SK-N-SH (cell line): Measurements from ENCODE around the gene NCSTN. TPM values are rescaled to one million over a fixed set of nuclear protein-coding genes. Genes with fewer than 3 reads are reported as not detected.

Source experiments
- CTCF ChIA-PET: fragments of 300-600, 350-600 bp; formaldehyde crosslinking; extraction: SDS; loops from one replicate; lab custom pipeline; 2021; lab: Yijun Ruan, JAX
- POLR2A ChIA-PET: fragments of 350-600 bp; sonication (Branson Sonifier 250); formaldehyde crosslinking; extraction: SDS; loops from one replicate; lab custom pipeline; 2020; ENCODE audit warnings: antibody characterized with exemption, inconsistent platforms; lab: Yijun Ruan, JAX
- DNase-seq: peaks from one replicate; pipeline ENCODE4 v3.0.0; 2012
- H2AFZ ChIP-seq: fragments of 200-600 bp; sonication (generic); 2 replicates; pipeline ENCODE4 v1.8.1; 2016; ENCODE audit warnings: antibody characterized with exemption, mild to moderate bottlenecking, low read depth
- H3F3A ChIP-seq: fragments of 200-600 bp; sonication (generic); replicated peaks from 2 replicates; pipeline ENCODE3; 2016; ENCODE audit warnings: antibody characterized with exemption, mild to moderate bottlenecking; ENCODE audit not compliant: insufficient read depth
- H3K27ac ChIP-seq, 2 experiments: fragments of 200-500 bp in 1 of 2; fragments of 200-600 bp in 1 of 2; sonication (Bioruptor generic) in 1 of 2; sonication (generic), shearing (Covaris generic) in 1 of 2; 2 replicates each; pipeline versions ENCODE4 v1.5.1 to v1.6.1; 2014 to 2016; ENCODE audit warnings: low read depth in 2 of 2, inconsistent platforms in 1 of 2, low read length in 1 of 2, mild to moderate bottlenecking in 1 of 2, mixed read lengths in 1 of 2
- H3K27me3 ChIP-seq: fragments of 200-600 bp; sonication (generic), shearing (Covaris generic); 2 replicates; pipeline ENCODE4 v1.6.1; 2016; ENCODE audit warnings: mixed run types; ENCODE audit not compliant: insufficient read depth
- H3K36me3 ChIP-seq, 2 experiments: fragments of 200-500 bp in 1 of 2; fragments of 200-600 bp in 1 of 2; sonication (Bioruptor generic) in 1 of 2; sonication (generic) in 1 of 2; replicated peaks in 1 of 2; 2 replicates each; pipeline versions ENCODE3 to v1.5.1; 2014 to 2016; ENCODE audit warnings: low read length in 1 of 2, mild to moderate bottlenecking in 1 of 2; ENCODE audit not compliant: insufficient read depth in 2 of 2, control insufficient read depth in 1 of 2
- H3K4me1 ChIP-seq, 2 experiments: fragments of 200-500 bp in 1 of 2; fragments of 200-600 bp in 1 of 2; sonication (Bioruptor generic) in 1 of 2; sonication (generic), shearing (Covaris generic) in 1 of 2; 2 replicates each; pipeline versions ENCODE4 v1.5.1 to v1.6.1; 2014 to 2016; ENCODE audit warnings: low read depth in 1 of 2, low read length in 1 of 2, mixed run types in 1 of 2; ENCODE audit not compliant: insufficient read depth in 2 of 2, control insufficient read depth in 1 of 2
- H3K4me2 ChIP-seq: fragments of 200-600 bp; sonication (generic), shearing (Covaris generic); 2 replicates; pipeline ENCODE4 v1.6.1; 2017; ENCODE audit warnings: mixed run types
- H3K4me3 ChIP-seq, 2 experiments: fragments of 200-500 bp in 1 of 2; fragments of 200-600 bp in 1 of 2; sonication (Bioruptor generic) in 1 of 2; sonication (generic), shearing (Covaris generic) in 1 of 2; 2 replicates each; pipeline versions ENCODE4 v1.5.1 to v1.8.1; 2014 to 2016; ENCODE audit warnings: low read depth in 2 of 2, inconsistent platforms in 1 of 2, low read length in 1 of 2, mild to moderate bottlenecking in 1 of 2, mixed read lengths in 1 of 2, moderate library complexity in 1 of 2
- H3K79me2 ChIP-seq: fragments of 200-600 bp; sonication (generic); 2 replicates; pipeline ENCODE4 v1.8.1; 2017; ENCODE audit warnings: mild to moderate bottlenecking; ENCODE audit not compliant: insufficient read depth
- H3K9ac ChIP-seq: fragments of 200-600 bp; sonication (generic); 2 replicates; pipeline ENCODE4 v1.6.1; 2017; ENCODE audit warnings: mixed run types
- H3K9me2 ChIP-seq: fragments of 200-600 bp; sonication (generic); 2 replicates; pipeline ENCODE4 v1.6.1; 2017; ENCODE audit warnings: mixed run types
- H3K9me3 ChIP-seq: fragments of 200-600 bp; sonication (generic); 2 replicates; pipeline ENCODE4 v1.6.1; 2017; ENCODE audit warnings: mixed run types, mild to moderate bottlenecking, moderate library complexity
- H4K20me1 ChIP-seq: fragments of 200-600 bp; sonication (generic); 2 replicates; pipeline ENCODE4 v1.6.1; 2017; ENCODE audit warnings: mild to moderate bottlenecking, mixed run types; ENCODE audit not compliant: insufficient read depth
- CHD2 ChIP-seq: fragments of 150-350 bp; IDR thresholded peaks from 2 replicates; pipeline ENCODE4 v1.6.1; 2018; ENCODE audit warnings: low read length; ENCODE audit not compliant: partially characterized antibody
- ELF1 ChIP-seq: IDR thresholded peaks from 2 replicates; pipeline ENCODE4 v1.4.0; 2012
- EP300 ChIP-seq, 2 experiments: IDR thresholded peaks; 2 replicates each; pipeline versions ENCODE4 v1.4.0 to v1.6.1; 2012; ENCODE audit warnings: borderline replicate concordance in 1 of 2, low read depth in 1 of 2, low read length in 1 of 2
- EZH2phosphoT487 ChIP-seq: fragments of 200-600 bp; sonication (generic); IDR thresholded peaks from 2 replicates; pipeline ENCODE4 v1.6.1; 2017; ENCODE audit warnings: low read depth, mixed run types, mild to moderate bottlenecking, antibody characterized with exemption, moderate library complexity, borderline replicate concordance
- FOSL2 ChIP-seq: IDR thresholded peaks from 2 replicates; pipeline ENCODE4 v1.4.0; 2012; ENCODE audit warnings: low read depth, mild to moderate bottlenecking, moderate library complexity, borderline replicate concordance
- FOXM1 ChIP-seq: IDR thresholded peaks from 2 replicates; pipeline ENCODE4 v1.4.0; 2012; ENCODE audit warnings: low read depth, mild to moderate bottlenecking
- GATA2 ChIP-seq: sonication (generic); formaldehyde crosslinking; IDR thresholded peaks from 2 replicates; pipeline ENCODE4 v1.5.0; 2020; ENCODE audit warnings: mild to moderate bottlenecking, missing genetic modification reagents
- JUND ChIP-seq: IDR thresholded peaks from 2 replicates; pipeline ENCODE4 v1.4.0; 2012
- RAD21 ChIP-seq: IDR thresholded peaks from 2 replicates; pipeline ENCODE4 v1.6.1; 2012; ENCODE audit warnings: mild to moderate bottlenecking, low read length
- SMC3 ChIP-seq: IDR thresholded peaks from 2 replicates; pipeline ENCODE4 v1.6.1; 2012; ENCODE audit warnings: low read depth, low read length, improper control_type of control experiment
- TAF1 ChIP-seq: IDR thresholded peaks from 2 replicates; pipeline ENCODE4 v1.6.1; 2012; ENCODE audit warnings: low read depth, mild to moderate bottlenecking, low read length, moderate library complexity, borderline replicate concordance
- TCF12 ChIP-seq: IDR thresholded peaks from 2 replicates; pipeline ENCODE4 v1.4.0; 2012
- TEAD4 ChIP-seq: IDR thresholded peaks from 2 replicates; pipeline ENCODE4 v1.4.0; 2012; ENCODE audit warnings: mild to moderate bottlenecking, borderline replicate concordance; ENCODE audit not compliant: insufficient read depth
- YY1 ChIP-seq: IDR thresholded peaks from 2 replicates; pipeline ENCODE4 v1.4.0; 2012; ENCODE audit warnings: low read depth, mild to moderate bottlenecking
- polyA plus RNA-seq, 3 experiments: library from polyadenylated mRNA; depleted of rRNA; stranded (reverse); fragments of >200 nt; gene quantifications; 2 replicates each; pipeline ENCODE4 v1.2.3, GENCODE V29; 2012
- TF ChIP-seq, protein P1 (sequence below): fragments of 200-600 bp; sonication (generic); IDR thresholded peaks from 2 replicates; pipeline ENCODE4 v1.6.1; 2017; ENCODE audit warnings: antibody characterized with exemption, mild to moderate bottlenecking, moderate library complexity
- TF ChIP-seq, protein P2 (sequence below): IDR thresholded peaks from 2 replicates; pipeline ENCODE4 v1.4.0; 2012; ENCODE audit warnings: low read depth
- TF ChIP-seq, protein P3 (sequence below): IDR thresholded peaks from 2 replicates; pipeline ENCODE4 v1.6.1; 2012; ENCODE audit warnings: mild to moderate bottlenecking, low read depth, low read length, moderate library complexity

NCSTN gene
- polyA plus RNA-seq, 1 of the 3 experiments (the other 2 are of a cell fraction), result 165 TPM

DNA sequence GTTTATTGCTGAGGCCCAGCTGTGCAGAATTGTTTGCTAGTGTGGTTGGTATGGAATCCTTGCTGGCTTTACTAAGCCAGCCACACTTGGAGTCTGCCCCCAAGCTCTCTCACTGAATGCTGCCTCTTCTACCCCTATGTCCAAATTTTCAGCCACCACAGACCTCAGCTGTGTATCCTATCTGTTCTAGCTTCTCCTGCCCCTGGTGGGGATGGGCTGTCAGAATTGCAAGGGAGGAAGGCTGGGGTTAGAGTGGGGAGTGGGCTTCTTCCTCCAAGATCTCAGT lies 28.1 kb downstream of the NCSTN start:
- no peaks in the 10 kb centered on the region for H3K9me3 ChIP-seq
- no peak overlapping the region for H2AFZ ChIP-seq
- H3K4me3 ChIP-seq, result no peak overlapping the region
- CTCF ChIA-PET, result interaction anchor here (1.2 to 8.4 kb wide), 5 partner anchors 9 to 286 kb away, joined by 4 to 100 read pairs (median 6); no protein-coding TSS in a partner anchor
- TF ChIP-seq CHD2, result no peak
- no peak for TF ChIP-seq TAF1
- no peak for TF ChIP-seq JUND
- TF ChIP-seq, protein P1, sequence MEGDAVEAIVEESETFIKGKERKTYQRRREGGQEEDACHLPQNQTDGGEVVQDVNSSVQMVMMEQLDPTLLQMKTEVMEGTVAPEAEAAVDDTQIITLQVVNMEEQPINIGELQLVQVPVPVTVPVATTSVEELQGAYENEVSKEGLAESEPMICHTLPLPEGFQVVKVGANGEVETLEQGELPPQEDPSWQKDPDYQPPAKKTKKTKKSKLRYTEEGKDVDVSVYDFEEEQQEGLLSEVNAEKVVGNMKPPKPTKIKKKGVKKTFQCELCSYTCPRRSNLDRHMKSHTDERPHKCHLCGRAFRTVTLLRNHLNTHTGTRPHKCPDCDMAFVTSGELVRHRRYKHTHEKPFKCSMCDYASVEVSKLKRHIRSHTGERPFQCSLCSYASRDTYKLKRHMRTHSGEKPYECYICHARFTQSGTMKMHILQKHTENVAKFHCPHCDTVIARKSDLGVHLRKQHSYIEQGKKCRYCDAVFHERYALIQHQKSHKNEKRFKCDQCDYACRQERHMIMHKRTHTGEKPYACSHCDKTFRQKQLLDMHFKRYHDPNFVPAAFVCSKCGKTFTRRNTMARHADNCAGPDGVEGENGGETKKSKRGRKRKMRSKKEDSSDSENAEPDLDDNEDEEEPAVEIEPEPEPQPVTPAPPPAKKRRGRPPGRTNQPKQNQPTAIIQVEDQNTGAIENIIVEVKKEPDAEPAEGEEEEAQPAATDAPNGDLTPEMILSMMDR, result no peak
- no peak for TF ChIP-seq GATA2 (CRISPR knock-in tag)
- TF ChIP-seq YY1, result no peak
- no peak for TF ChIP-seq RAD21
- no peak for TF ChIP-seq FOXM1
- TF ChIP-seq, protein P2, sequence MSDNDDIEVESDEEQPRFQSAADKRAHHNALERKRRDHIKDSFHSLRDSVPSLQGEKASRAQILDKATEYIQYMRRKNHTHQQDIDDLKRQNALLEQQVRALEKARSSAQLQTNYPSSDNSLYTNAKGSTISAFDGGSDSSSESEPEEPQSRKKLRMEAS, result no peak
- TF ChIP-seq TCF12, result no peak
- TF ChIP-seq, protein P3, sequence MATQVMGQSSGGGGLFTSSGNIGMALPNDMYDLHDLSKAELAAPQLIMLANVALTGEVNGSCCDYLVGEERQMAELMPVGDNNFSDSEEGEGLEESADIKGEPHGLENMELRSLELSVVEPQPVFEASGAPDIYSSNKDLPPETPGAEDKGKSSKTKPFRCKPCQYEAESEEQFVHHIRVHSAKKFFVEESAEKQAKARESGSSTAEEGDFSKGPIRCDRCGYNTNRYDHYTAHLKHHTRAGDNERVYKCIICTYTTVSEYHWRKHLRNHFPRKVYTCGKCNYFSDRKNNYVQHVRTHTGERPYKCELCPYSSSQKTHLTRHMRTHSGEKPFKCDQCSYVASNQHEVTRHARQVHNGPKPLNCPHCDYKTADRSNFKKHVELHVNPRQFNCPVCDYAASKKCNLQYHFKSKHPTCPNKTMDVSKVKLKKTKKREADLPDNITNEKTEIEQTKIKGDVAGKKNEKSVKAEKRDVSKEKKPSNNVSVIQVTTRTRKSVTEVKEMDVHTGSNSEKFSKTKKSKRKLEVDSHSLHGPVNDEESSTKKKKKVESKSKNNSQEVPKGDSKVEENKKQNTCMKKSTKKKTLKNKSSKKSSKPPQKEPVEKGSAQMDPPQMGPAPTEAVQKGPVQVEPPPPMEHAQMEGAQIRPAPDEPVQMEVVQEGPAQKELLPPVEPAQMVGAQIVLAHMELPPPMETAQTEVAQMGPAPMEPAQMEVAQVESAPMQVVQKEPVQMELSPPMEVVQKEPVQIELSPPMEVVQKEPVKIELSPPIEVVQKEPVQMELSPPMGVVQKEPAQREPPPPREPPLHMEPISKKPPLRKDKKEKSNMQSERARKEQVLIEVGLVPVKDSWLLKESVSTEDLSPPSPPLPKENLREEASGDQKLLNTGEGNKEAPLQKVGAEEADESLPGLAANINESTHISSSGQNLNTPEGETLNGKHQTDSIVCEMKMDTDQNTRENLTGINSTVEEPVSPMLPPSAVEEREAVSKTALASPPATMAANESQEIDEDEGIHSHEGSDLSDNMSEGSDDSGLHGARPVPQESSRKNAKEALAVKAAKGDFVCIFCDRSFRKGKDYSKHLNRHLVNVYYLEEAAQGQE, result no peak
- no peak for TF ChIP-seq TEAD4
- no peak for TF ChIP-seq ELF1
- TF ChIP-seq SMC3, result no peak
- no peak for TF ChIP-seq EZH2phosphoT487
- TF ChIP-seq FOSL2, result no peak
- no peak for TF ChIP-seq EP300 (IDR thresholded peaks at IDR 0.05; ENCODE audit: borderline replicate concordance in 1 of 2, low read depth in 1 of 2, low read length in 1 of 2)
- DNase-seq, result no peak
- no peaks in the 10 kb centered on the region for H3K36me3 ChIP-seq
- H4K20me1 ChIP-seq, result no peaks in the 10 kb centered on the region
- no peaks in the 10 kb centered on the region for H3F3A ChIP-seq
- no peaks in the 10 kb centered on the region for H3K9me2 ChIP-seq
- POLR2A ChIA-PET, result no interaction called here
- no peak overlapping the region for H3K9ac ChIP-seq
- no peak overlapping the region for H3K4me2 ChIP-seq
- no peak overlapping the region for H3K27ac ChIP-seq
- H3K27me3 ChIP-seq, result no peaks in the 10 kb centered on the region
- H3K4me1 ChIP-seq, result peaks cover 0 to 8% of the 10 kb centered on the region in 2 experiments; a peak in 2 of 4 replicates
- no peaks in the 10 kb centered on the region for H3K79me2 ChIP-seq
